ENCODE results near the gene CBFB. TPM values are rescaled to one million over a fixed set of nuclear protein-coding genes. Genes with fewer than 3 reads are reported as not detected.
A peak's percentile ranks its signal among the peaks of the same experiment; 100 is the strongest.

The CBFB gene
- total RNA-seq, 1 experiment from 2014 or later, result 76.3 TPM

GRCh38 chr16:67053767-67054334 lies 24.9 kb downstream of the CBFB start:
- Mint-ChIP-seq H3K4me1 (no peaks in the 10 kb centered on the region), H3K9me3 (no peaks in the 10 kb centered on the region), H3K27ac (peak overlapping the region in 1 of 3 experiments; percentile 16; a peak in 1 of 7 replicates), H3K27me3 (ENCODE audit: low read depth) (no peaks in the 10 kb centered on the region), H3K36me3 (ENCODE audit: insufficient read depth in 1 of 3, low read depth in 3 of 3) (peaks cover 0 to 17% (median 4%) of the 10 kb centered on the region in 3 experiments; a peak in 3 of 7 replicates), H3K4me3 (no peak overlapping the region)
- Histone ChIP-seq H3K79me1 (ENCODE audit: insufficient read depth, low read depth, low read length, poor library complexity, severe bottlenecking) (peaks cover 3% of the 10 kb centered on the region), H3K9ac (ENCODE audit: extremely low read depth, insufficient read length, low read length) (no peak overlapping the region), H3T11ph (ENCODE audit: low read length) (no peak overlapping the region), H3K23ac (ENCODE audit: insufficient read length, low read depth, low read length) (no peak overlapping the region), H2AFZ (ENCODE audit: low read length) (no peak overlapping the region), H2BK120ac (ENCODE audit: low read depth, low read length, poor library complexity, severe bottlenecking) (no peak overlapping the region), H3K79me2 (ENCODE audit: insufficient read depth, low read length) (no peaks in the 10 kb centered on the region), H2BK15ac (ENCODE audit: low read depth, low read length) (no peak overlapping the region), H4K8ac (replicated peaks; ENCODE audit: insufficient read length, low read depth, low read length) (no peak overlapping the region), H2BK5ac (ENCODE audit: insufficient read length, low read length) (no peak overlapping the region), H2BK20ac (ENCODE audit: low read depth, low read length, poor library complexity, severe bottlenecking) (no peak overlapping the region), H4K20me1 (ENCODE audit: control insufficient read depth, insufficient read depth, insufficient read length) (no peaks in the 10 kb centered on the region), H3K56ac (ENCODE audit: insufficient read length, low read depth, low read length) (no peak overlapping the region), H3K23me2 (ENCODE audit: insufficient read length, low read depth, low read length, poor library complexity, severe bottlenecking) (no peaks in the 10 kb centered on the region), H2AK5ac (ENCODE audit: insufficient read length, low read length) (no peak overlapping the region), H4K5ac (ENCODE audit: insufficient read length, low read depth, low read length) (no peak overlapping the region), H2BK12ac (ENCODE audit: insufficient read length, low read depth, low read length) (no peak overlapping the region), H3K14ac (ENCODE audit: insufficient read depth, low read length) (no peak overlapping the region), H3K27ac (ENCODE audit: insufficient read length, low read depth, low read length) (no peak overlapping the region), H3K27me3 (ENCODE audit: insufficient read depth, low read length) (no peaks in the 10 kb centered on the region), H3K4me2 (ENCODE audit: insufficient read depth, insufficient read length, low read length) (no peak overlapping the region), H3K9me3 (ENCODE audit: control insufficient read depth, low read depth, low read length) (no peaks in the 10 kb centered on the region), H4K91ac (ENCODE audit: insufficient read length, low read depth, low read length) (no peak overlapping the region), H3K4me1 (ENCODE audit: insufficient read depth, low read length) (no peaks in the 10 kb centered on the region), H3K18ac (ENCODE audit: insufficient read length, low read depth, low read length) (no peak overlapping the region), H3K4ac (ENCODE audit: low read depth, low read length) (no peak overlapping the region)
- no CpG with 5 or more reads among the region's 4 CpGs for WGBS (ENCODE audit: extremely low coverage, insufficient read length, low lambda C conversion rate)
- TF ChIP-seq CTCF (conservative IDR thresholded peaks at IDR 0.05), result no peak
- no peak for DNase-seq
